DND-41 (cell line): Measurements from ENCODE around the gene MACROD2.

Source experiments
- ATAC-seq: fragments of 200-7000 bp; cut with Tn5 transposase; 3 replicates; pipeline ENCODE4 v1.9.1; 2021; ENCODE audit warnings: low read depth; ENCODE audit not compliant: insufficient read depth
- DNase-seq: peaks from one replicate; pipeline ENCODE4 v3.0.0-alpha.2; 2020
- H2AFZ ChIP-seq: 2 replicates; pipeline ENCODE4 v1.6.0; 2012; ENCODE audit warnings: low read depth, low read length
- H3K27ac ChIP-seq: 2 replicates; pipeline ENCODE4 v1.5.1; 2012; ENCODE audit warnings: low read length, inconsistent platforms
- H3K27me3 ChIP-seq: fragments of 200-600 bp; sonication (generic); 2 replicates; pipeline ENCODE4 v1.6.0; 2012; ENCODE audit warnings: low read length, mild to moderate bottlenecking, inconsistent platforms; ENCODE audit not compliant: insufficient read depth, poor library complexity
- H3K36me3 ChIP-seq: 2 replicates; pipeline ENCODE4 v1.5.1; 2012; ENCODE audit warnings: low read length, inconsistent platforms; ENCODE audit not compliant: insufficient read depth
- H3K4me1 ChIP-seq: 2 replicates; pipeline ENCODE4 v1.5.1; 2012; ENCODE audit warnings: mild to moderate bottlenecking, low read length; ENCODE audit not compliant: insufficient read depth
- H3K4me2 ChIP-seq: 2 replicates; pipeline ENCODE4 v1.6.0; 2012; ENCODE audit warnings: mild to moderate bottlenecking, moderate library complexity, low read length, inconsistent platforms; ENCODE audit not compliant: insufficient read depth
- H3K4me3 ChIP-seq, 2 experiments: fragments of 200-600 bp in 1 of 2; shearing (Covaris generic) in 1 of 2; 2 replicates each; pipeline ENCODE4 v1.5.1; 2012 to 2016; ENCODE audit warnings: inconsistent platforms in 2 of 2, low read length in 2 of 2, mild to moderate bottlenecking in 2 of 2, low read depth in 1 of 2, moderate library complexity in 1 of 2
- H3K79me2 ChIP-seq: 2 replicates; pipeline ENCODE4 v1.6.0; 2012; ENCODE audit warnings: low read length, inconsistent platforms; ENCODE audit not compliant: insufficient read depth
- H3K9ac ChIP-seq: 2 replicates; pipeline ENCODE4 v1.6.0; 2012; ENCODE audit warnings: low read depth, mild to moderate bottlenecking, inconsistent platforms, low read length, moderate library complexity
- H3K9me3 ChIP-seq: 2 replicates; pipeline ENCODE4 v1.5.1; 2012; ENCODE audit warnings: low read length, moderate library complexity, mild to moderate bottlenecking, inconsistent platforms; ENCODE audit not compliant: insufficient read depth, severe bottlenecking
- H4K20me1 ChIP-seq: 2 replicates; pipeline ENCODE4 v1.6.0; 2012; ENCODE audit warnings: low read length; ENCODE audit not compliant: insufficient read depth
- EZH2 ChIP-seq: IDR thresholded peaks from 3 replicates; pipeline ENCODE4 v1.6.1; 2012; ENCODE audit warnings: borderline replicate concordance, low read depth, mild to moderate bottlenecking, moderate library complexity, low read length, inconsistent platforms; ENCODE audit not compliant: severe bottlenecking
- TF ChIP-seq, protein P1 (sequence below): IDR thresholded peaks from 2 replicates; pipeline ENCODE4 v1.5.1; 2012; ENCODE audit warnings: borderline replicate concordance, low read length, moderate library complexity, mild to moderate bottlenecking; ENCODE audit not compliant: poor library complexity, severe bottlenecking; ENCODE audit errors: extremely low read depth

The MACROD2 gene

DNA sequence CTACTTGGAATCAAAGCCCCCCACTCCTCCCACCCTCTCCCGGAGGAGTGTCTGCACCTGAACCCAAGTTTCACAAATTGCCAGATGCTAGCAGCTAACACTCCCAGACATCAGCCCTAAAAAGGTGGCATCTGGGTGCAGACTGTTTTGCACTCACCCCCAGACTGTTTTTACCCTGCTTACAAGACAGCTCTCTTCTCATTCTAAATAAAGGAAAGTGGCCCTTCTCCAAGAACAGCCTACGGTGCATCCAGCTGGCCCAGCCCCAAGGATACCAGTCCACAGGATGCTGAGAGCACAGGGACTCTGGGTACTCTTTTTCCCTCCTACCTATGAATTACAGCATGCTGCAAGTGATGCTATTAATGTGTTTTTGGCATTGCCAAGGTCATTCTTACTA, 1184.1 kb downstream of the MACROD2 start:
- DNase-seq (no peak), ATAC-seq (no peak)
- no peak for TF ChIP-seq EZH2
- TF ChIP-seq, protein P1, sequence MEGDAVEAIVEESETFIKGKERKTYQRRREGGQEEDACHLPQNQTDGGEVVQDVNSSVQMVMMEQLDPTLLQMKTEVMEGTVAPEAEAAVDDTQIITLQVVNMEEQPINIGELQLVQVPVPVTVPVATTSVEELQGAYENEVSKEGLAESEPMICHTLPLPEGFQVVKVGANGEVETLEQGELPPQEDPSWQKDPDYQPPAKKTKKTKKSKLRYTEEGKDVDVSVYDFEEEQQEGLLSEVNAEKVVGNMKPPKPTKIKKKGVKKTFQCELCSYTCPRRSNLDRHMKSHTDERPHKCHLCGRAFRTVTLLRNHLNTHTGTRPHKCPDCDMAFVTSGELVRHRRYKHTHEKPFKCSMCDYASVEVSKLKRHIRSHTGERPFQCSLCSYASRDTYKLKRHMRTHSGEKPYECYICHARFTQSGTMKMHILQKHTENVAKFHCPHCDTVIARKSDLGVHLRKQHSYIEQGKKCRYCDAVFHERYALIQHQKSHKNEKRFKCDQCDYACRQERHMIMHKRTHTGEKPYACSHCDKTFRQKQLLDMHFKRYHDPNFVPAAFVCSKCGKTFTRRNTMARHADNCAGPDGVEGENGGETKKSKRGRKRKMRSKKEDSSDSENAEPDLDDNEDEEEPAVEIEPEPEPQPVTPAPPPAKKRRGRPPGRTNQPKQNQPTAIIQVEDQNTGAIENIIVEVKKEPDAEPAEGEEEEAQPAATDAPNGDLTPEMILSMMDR = no peak
- no peak overlapping the region for H3K9ac ChIP-seq
- no peak overlapping the region for H2AFZ ChIP-seq
- H3K4me2 ChIP-seq = no peak overlapping the region
- peaks cover 19% of the 10 kb centered on the region for H3K9me3 ChIP-seq
- no peaks in the 10 kb centered on the region for H4K20me1 ChIP-seq
- H3K27ac ChIP-seq = no peak overlapping the region
- H3K4me3 ChIP-seq = no peak overlapping the region
- H3K27me3 ChIP-seq = no peaks in the 10 kb centered on the region
- H3K4me1 ChIP-seq = no peaks in the 10 kb centered on the region
- no peaks in the 10 kb centered on the region for H3K36me3 ChIP-seq
- no peaks in the 10 kb centered on the region for H3K79me2 ChIP-seq

DNA sequence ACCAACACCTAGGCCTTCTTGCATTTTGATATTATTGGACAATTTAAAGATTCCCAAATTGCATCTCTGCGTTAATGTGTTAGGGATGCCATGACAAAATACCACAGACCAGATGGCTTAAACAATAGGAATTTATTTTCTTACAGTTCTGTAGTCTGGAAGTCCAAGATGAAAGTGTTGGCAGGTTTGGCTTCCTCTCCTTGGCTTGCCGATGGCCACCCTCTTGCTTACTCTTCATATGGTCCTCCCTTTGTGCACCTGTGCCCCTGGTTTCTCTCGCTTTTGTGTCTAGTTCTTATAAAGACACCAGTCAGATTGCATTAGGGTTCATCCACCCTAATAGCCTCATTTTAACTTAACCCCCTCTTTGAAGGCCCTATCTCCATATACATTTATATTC, 1184.5 kb downstream of the MACROD2 start:
- Histone ChIP-seq H3K4me3 (no peak overlapping the region), H3K9ac (no peak overlapping the region), H3K36me3 (no peaks in the 10 kb centered on the region), H3K79me2 (no peaks in the 10 kb centered on the region), H3K4me2 (no peak overlapping the region), H3K27me3 (no peaks in the 10 kb centered on the region), H2AFZ (no peak overlapping the region), H3K4me1 (no peaks in the 10 kb centered on the region), H3K9me3 (peaks cover 19% of the 10 kb centered on the region), H3K27ac (no peak overlapping the region), H4K20me1 (no peaks in the 10 kb centered on the region)
- no peak for DNase-seq
- TF ChIP-seq, protein P1 = no peak
- TF ChIP-seq EZH2 = no peak
- ATAC-seq = no peak

DNA sequence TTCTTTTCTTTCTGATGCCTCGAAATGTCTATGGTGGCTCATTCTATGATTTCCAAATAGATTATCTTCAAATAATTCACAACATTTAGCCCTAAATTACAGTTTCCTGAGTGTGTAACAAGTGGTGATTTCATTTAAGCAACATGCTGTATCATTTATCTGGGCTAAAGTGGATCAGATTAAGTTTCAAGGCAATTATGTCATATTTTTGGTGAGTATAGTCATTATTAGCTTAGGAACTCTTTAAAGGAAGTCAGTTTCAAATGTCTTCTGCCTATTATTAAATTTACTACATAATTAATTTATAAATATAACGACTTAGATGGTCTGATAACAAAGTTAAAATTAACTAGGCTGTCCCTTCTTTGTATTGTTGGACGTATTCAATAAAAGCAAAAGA, 1190.0 kb downstream of the MACROD2 start:
- Histone ChIP-seq H3K79me2 (no peaks in the 10 kb centered on the region), H3K4me1 (no peaks in the 10 kb centered on the region), H3K4me2 (no peak overlapping the region), H2AFZ (no peak overlapping the region), H3K4me3 (no peak overlapping the region), H4K20me1 (no peaks in the 10 kb centered on the region), H3K27ac (no peak overlapping the region), H3K27me3 (no peaks in the 10 kb centered on the region), H3K9ac (no peak overlapping the region), H3K9me3 (no peaks in the 10 kb centered on the region), H3K36me3 (no peaks in the 10 kb centered on the region)
- no peak for DNase-seq
- no peak for ATAC-seq
- no peak for TF ChIP-seq EZH2
- TF ChIP-seq, protein P1 = no peak

DNA sequence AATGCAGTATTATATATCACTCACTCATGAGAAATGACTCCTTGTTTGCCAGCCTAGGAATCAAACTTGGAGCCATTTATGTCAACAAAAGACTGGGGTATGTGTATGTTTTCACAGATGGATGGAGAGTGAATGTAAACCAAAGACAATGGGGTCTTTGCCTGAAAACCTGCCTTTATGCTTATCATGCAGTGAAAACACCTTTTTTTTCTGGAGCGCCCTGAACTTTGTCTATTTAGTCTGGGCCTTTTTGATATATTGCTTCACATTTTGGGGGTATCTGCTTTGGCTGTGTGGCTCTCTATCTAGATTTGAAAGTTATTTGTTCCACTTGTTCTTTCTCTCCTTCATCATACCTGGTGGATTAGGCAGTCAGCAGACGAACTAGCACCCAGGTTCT, 1190.6 kb downstream of the MACROD2 start:
- no peak overlapping the region for H3K9ac ChIP-seq
- H3K4me1 ChIP-seq = no peaks in the 10 kb centered on the region
- no peak overlapping the region for H3K4me2 ChIP-seq
- no peak overlapping the region for H3K27ac ChIP-seq
- H3K9me3 ChIP-seq = no peaks in the 10 kb centered on the region
- no peaks in the 10 kb centered on the region for H4K20me1 ChIP-seq
- H3K4me3 ChIP-seq = no peak overlapping the region
- no peak overlapping the region for H2AFZ ChIP-seq
- no peaks in the 10 kb centered on the region for H3K36me3 ChIP-seq
- H3K79me2 ChIP-seq = no peaks in the 10 kb centered on the region
- ATAC-seq (no peak), DNase-seq (no peak)
- TF ChIP-seq EZH2 = no peak
- H3K27me3 ChIP-seq = no peaks in the 10 kb centered on the region
